OCI-LY1 (cell line): ENCODE data around the gene EIF3L.

ENCODE experiments used
- CTCF ChIP-seq: fragments of 200-600 bp; sonication (generic), shearing (Covaris generic); IDR thresholded peaks from 2 replicates; pipeline ENCODE4 v1.5.1; 2017; ENCODE audit warnings: mild to moderate bottlenecking, antibody characterized with exemption, low read length, moderate library complexity, mixed read lengths
- EZH2 ChIP-seq: fragments of 200-600 bp; sonication (generic), shearing (Covaris generic); IDR thresholded peaks from 2 replicates; pipeline ENCODE4 v1.8.0; 2017; ENCODE audit warnings: borderline replicate concordance, mixed run types, mild to moderate bottlenecking, antibody characterized with exemption, low read length, moderate library complexity, mixed read lengths

DNA sequence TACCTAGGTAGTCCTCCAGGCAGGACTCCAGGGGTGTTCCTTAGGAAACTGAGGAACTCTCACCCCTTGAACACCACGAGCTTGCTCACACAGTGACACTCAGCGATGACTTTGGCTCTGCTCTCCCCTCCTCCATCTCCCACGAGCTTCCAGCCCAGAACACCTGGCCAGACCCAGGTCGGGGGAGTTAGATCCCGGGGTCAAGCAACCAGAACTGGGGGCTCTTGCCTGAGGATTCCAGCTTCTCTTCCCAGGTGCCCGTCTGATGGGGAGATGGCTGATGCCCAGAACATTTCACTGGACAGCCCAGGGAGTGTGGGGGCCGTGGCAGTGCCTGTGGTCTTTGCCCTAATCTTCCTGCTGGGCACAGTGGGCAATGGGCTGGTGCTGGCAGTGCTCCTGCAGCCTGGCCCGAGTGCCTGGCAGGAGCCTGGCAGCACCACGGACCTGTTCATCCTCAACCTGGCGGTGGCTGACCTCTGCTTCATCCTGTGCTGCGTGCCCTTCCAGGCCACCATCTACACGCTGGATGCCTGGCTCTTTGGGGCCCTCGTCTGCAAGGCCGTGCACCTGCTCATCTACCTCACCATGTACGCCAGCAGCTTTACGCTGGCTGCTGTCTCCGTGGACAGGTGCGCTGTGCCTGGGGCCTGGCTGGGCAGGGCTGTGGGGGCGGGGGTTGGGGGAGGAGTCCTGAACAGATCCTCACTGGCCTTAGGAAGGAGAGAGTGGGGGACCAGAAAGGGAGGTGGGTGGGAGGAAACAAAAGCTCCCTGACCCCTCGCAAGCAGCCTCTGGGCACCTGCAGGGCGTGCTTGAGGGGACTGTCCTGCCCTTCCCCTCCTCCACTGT lies 25.9 kb upstream of the EIF3L start, which contains the start of gene GALR3:
- no peak for TF ChIP-seq CTCF
- TF ChIP-seq EZH2 = no peak
